MM.1S (cell line): ENCODE measurements around the gene GYPC.

ENCODE experiments used
- EZH2 ChIP-seq: fragments of 300-600 bp; sonication (generic); optimal IDR thresholded peaks from 2 replicates; pipeline ENCODE3; 2017; ENCODE audit warnings: low read depth, mild to moderate bottlenecking, antibody characterized with exemption, low read length, mixed read lengths
- EZH2phosphoT487 ChIP-seq: fragments of 300-600 bp; sonication (generic); IDR thresholded peaks from 2 replicates; pipeline ENCODE4 v1.6.1; 2018; ENCODE audit warnings: antibody characterized with exemption, low read length
- TF ChIP-seq, protein P1 (sequence below): fragments of 300-600 bp; sonication (generic); IDR thresholded peaks from 2 replicates; pipeline ENCODE4 v1.5.1; 2016; ENCODE audit warnings: antibody characterized with exemption, low read length, mixed read lengths

DNA sequence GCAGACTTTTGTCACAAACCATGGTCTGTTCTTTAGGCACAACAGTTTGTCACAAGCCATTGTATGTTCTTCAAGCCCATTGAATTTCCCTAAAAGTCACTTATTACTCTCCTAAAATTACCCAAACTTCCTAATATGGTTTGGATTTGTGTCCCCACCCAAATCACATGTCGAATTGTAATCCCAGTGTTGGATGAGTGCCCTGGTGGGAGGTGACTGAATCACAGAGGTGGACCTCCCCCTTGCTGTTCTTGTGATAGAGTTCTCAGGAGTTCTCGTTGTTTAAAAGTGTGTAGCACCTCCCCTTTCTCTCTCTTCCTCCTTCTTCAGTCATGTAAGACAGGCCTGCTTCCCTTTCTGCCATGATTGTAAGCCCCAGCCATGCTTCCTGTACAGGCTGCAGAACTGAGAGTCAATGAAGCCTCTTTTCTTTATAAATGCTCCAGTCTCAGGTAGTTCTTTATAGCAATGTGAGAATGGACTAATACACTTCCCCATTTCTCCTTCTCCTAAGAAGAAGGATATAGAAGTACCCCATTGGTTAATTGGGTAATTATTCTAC lies 11.2 kb upstream of the GYPC start:
- TF ChIP-seq, protein P1, sequence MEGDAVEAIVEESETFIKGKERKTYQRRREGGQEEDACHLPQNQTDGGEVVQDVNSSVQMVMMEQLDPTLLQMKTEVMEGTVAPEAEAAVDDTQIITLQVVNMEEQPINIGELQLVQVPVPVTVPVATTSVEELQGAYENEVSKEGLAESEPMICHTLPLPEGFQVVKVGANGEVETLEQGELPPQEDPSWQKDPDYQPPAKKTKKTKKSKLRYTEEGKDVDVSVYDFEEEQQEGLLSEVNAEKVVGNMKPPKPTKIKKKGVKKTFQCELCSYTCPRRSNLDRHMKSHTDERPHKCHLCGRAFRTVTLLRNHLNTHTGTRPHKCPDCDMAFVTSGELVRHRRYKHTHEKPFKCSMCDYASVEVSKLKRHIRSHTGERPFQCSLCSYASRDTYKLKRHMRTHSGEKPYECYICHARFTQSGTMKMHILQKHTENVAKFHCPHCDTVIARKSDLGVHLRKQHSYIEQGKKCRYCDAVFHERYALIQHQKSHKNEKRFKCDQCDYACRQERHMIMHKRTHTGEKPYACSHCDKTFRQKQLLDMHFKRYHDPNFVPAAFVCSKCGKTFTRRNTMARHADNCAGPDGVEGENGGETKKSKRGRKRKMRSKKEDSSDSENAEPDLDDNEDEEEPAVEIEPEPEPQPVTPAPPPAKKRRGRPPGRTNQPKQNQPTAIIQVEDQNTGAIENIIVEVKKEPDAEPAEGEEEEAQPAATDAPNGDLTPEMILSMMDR = no peak
- TF ChIP-seq EZH2 (no peak), EZH2phosphoT487 (no peak)
